K562 (cell line): ENCODE data around the gene ARHGEF12. TPM values are rescaled to one million over a fixed set of nuclear protein-coding genes. Genes with fewer than 3 reads are reported as not detected.

Source experiments
- ATAC-seq: fragments of 200-7000 bp; cut with Tn5 transposase; 3 replicates; pipeline ENCODE4 v1.9.1; 2020; ENCODE audit warnings: moderate library complexity
- BruUV-seq: library from RNA; stranded (reverse); fragments of 400-500 nt; replicated peaks from 2 replicates; lab custom pipeline; 2021; lab: Mats Ljungman, UMichigan
- CTCF ChIA-PET: fragments of 300-600 bp; formaldehyde crosslinking; extraction: SDS; loops from one replicate; lab custom pipeline; 2021; ENCODE audit warnings: low intra/inter-chr PET ratio; lab: Yijun Ruan, JAX
- POLR2A ChIA-PET: fragments of 300-600, 350-650 bp; sonication (Branson Sonifier 250); formaldehyde crosslinking; extraction: SDS; loops from one replicate; lab custom pipeline; 2021; ENCODE audit warnings: antibody characterized with exemption, inconsistent platforms; lab: Yijun Ruan, JAX
- DNase-seq, 4 experiments: peaks; one replicate each; pipeline versions ENCODE4 v3.0.0 to v3.0.0-alpha.2; 2011 to 2018; ENCODE audit warnings: low spot score in 3 of 4, mixed read lengths in 3 of 4; ENCODE audit errors: extremely low read depth in 1 of 4
- FAIRE-seq: peaks from 2 replicates; lab custom pipeline; 2011; peaks lifted over from hg19 to GRCh38; lab: Jason Lieb, UNC
- H2AFZ ChIP-seq: 2 replicates; pipeline ENCODE4 v1.6.0; 2011; ENCODE audit warnings: low read depth, low read length, control low read depth, inconsistent platforms
- H3K27ac ChIP-seq: fragments of 200-600 bp; 3 replicates; pipeline ENCODE4 v1.8.0; 2011; ENCODE audit warnings: low read depth, mild to moderate bottlenecking, control low read depth, inconsistent platforms, low read length, moderate library complexity, mixed read lengths; ENCODE audit errors: extremely low read depth
- H3K27me3 ChIP-seq, 2 experiments: fragments of 300-600 bp in 1 of 2; 2 replicates in 1 of 2; 3 replicates in 1 of 2; pipeline versions ENCODE4 v1.6.0 to v1.8.0; 2011; ENCODE audit warnings: inconsistent platforms in 2 of 2, low read length in 2 of 2, mild to moderate bottlenecking in 1 of 2, mixed read lengths in 1 of 2, moderate library complexity in 1 of 2; ENCODE audit not compliant: control insufficient read depth in 2 of 2, insufficient read depth in 2 of 2
- H3K36me3 ChIP-seq: fragments of 300-600 bp; 3 replicates; pipeline ENCODE4 v1.8.0; 2011; ENCODE audit warnings: mild to moderate bottlenecking, low read length, inconsistent platforms; ENCODE audit not compliant: control insufficient read depth, insufficient read depth
- H3K4me1 ChIP-seq, 2 experiments: fragments of 200-600 bp in 1 of 2; replicated peaks in 1 of 2; 2 replicates in 1 of 2; 3 replicates in 1 of 2; pipeline versions ENCODE4 v1.5.1 to v1.8.0; 2011; ENCODE audit warnings: inconsistent platforms in 2 of 2, low read length in 2 of 2, mild to moderate bottlenecking in 1 of 2, mixed read lengths in 1 of 2, moderate library complexity in 1 of 2; ENCODE audit not compliant: control insufficient read depth in 2 of 2, insufficient read depth in 2 of 2
- H3K4me2 ChIP-seq: 2 replicates; pipeline ENCODE4 v1.6.1; 2011; ENCODE audit warnings: low read length, control low read depth, inconsistent platforms, mixed read lengths; ENCODE audit not compliant: insufficient read depth
- H3K4me3 ChIP-seq: fragments of 200-600 bp; sonication (generic), shearing (Covaris generic); 2 replicates; pipeline ENCODE4 v1.5.1; 2016; ENCODE audit warnings: control low read depth, inconsistent platforms
- H3K79me2 ChIP-seq: fragments of 200-600 bp; 3 replicates; pipeline ENCODE4 v1.8.0; 2011; ENCODE audit warnings: low read length, inconsistent platforms; ENCODE audit not compliant: control insufficient read depth, insufficient read depth
- H3K9ac ChIP-seq, 2 experiments: 2 replicates each; pipeline versions ENCODE4 v1.6.0 to v1.6.1; 2011; ENCODE audit warnings: low read depth in 2 of 2, low read length in 2 of 2, control low read depth in 1 of 2, inconsistent platforms in 1 of 2, mild to moderate bottlenecking in 1 of 2, mixed read lengths in 1 of 2; ENCODE audit not compliant: insufficient read depth in 1 of 2
- H3K9me1 ChIP-seq: one replicate; pipeline ENCODE4 v1.6.0; 2011; ENCODE audit warnings: inconsistent platforms, mild to moderate bottlenecking, low read length, moderate library complexity; ENCODE audit not compliant: control insufficient read depth, insufficient read depth
- H3K9me3 ChIP-seq: replicated peaks from 2 replicates; pipeline ENCODE4 v1.5.1; 2011; ENCODE audit warnings: low read depth, low read length, inconsistent platforms; ENCODE audit not compliant: control insufficient read depth, insufficient read depth
- H4K20me1 ChIP-seq: replicated peaks from 2 replicates; pipeline ENCODE4 v1.6.1; 2011; ENCODE audit warnings: low read length, inconsistent platforms, mixed read lengths; ENCODE audit not compliant: control insufficient read depth, insufficient read depth
- CBX3 ChIP-seq, 2 experiments: IDR thresholded peaks; 1 replicate in 1 of 2; 2 replicates in 1 of 2; pipeline ENCODE4 v1.6.1; 2012; ENCODE audit warnings: inconsistent platforms in 2 of 2, low read length in 2 of 2, borderline replicate concordance in 1 of 2, control low read depth in 1 of 2
- CEBPG ChIP-seq, 3 experiments: fragments of 200-800 bp in 1 of 3; sonication (Bioruptor generic) in 1 of 3; sonication (generic) in 1 of 3; formaldehyde crosslinking in 1 of 3; IDR thresholded peaks in 2 of 3; conservative IDR thresholded peaks in 1 of 3; 2 replicates each; pipeline versions ENCODE4 v1.6.1 to v1.8.0; 2016 to 2022; ENCODE audit warnings: missing compliant biosample characterization in 2 of 3, missing genetic modification characterization in 2 of 3, mild to moderate bottlenecking in 1 of 3, missing genetic modification reagents in 1 of 3
- CXXC5 ChIP-seq: fragments of 250-450 bp; sonication (Bioruptor Pico); IDR thresholded peaks from 2 replicates; pipeline ENCODE4 v1.8.0; 2022; ENCODE audit warnings: inconsistent platforms, mild to moderate bottlenecking, moderate library complexity
- DACH1 ChIP-seq: fragments of 450-650 bp; IDR thresholded peaks from 2 replicates; pipeline ENCODE4 v1.6.1; 2018; ENCODE audit not compliant: partially characterized antibody
- SIRT6 ChIP-seq: IDR thresholded peaks from one replicate; pipeline ENCODE4 v1.6.1; 2012; ENCODE audit warnings: low read depth, mild to moderate bottlenecking, control low read depth, inconsistent platforms, low read length, moderate library complexity
- SPI1 ChIP-seq: IDR thresholded peaks from 2 replicates; pipeline ENCODE4 v1.6.1; 2011; ENCODE audit warnings: low read depth, low read length, control low read depth, borderline replicate concordance
- ZNF444 ChIP-seq: fragments of 250-450 bp; sonication (Bioruptor Pico); IDR thresholded peaks from 2 replicates; pipeline ENCODE4 v1.4.0; 2020; ENCODE audit warnings: mild to moderate bottlenecking, moderate library complexity
- ZNF445 ChIP-seq: fragments of 250-450 bp; sonication (Bioruptor Pico); IDR thresholded peaks from 2 replicates; pipeline ENCODE4 v1.4.0; 2020; ENCODE audit warnings: low read depth, mild to moderate bottlenecking, moderate library complexity
- WGBS: fragments of 100-300 bp; shearing (Covaris generic); methylation state at CpG from one replicate; pipeline ENCODE4 v1.1.6; 2016; ENCODE audit warnings: low coverage, mixed read lengths; ENCODE audit not compliant: insufficient coverage; ENCODE audit errors: missing lambda C conversion rate; 5-methylcytosine and 5-hydroxymethylcytosine counted together
- in situ Hi-C: fragments of 300-500 bp; cut with MboI; formaldehyde crosslinking; loops from 4 replicates; pipeline ENCODE4 v1.15.0; 2018; ENCODE audit warnings: inconsistent platforms, mixed read lengths
- intact Hi-C: fragments of 100-400 bp; cut with micrococcal nuclease; formaldehyde crosslinking; loops from 2 replicates; pipeline ENCODE4 v1.14.2; 2022
- polyA plus RNA-seq, 8 experiments: library from polyadenylated mRNA; depleted of rRNA in 4 of 8; stranded (reverse) in 5 of 8; unstranded in 3 of 8; fragments of >200 nt; fragmentation: Nextera tagmentation in 2 of 8; fragmentation: Illumina TruSeq in 1 of 8; extraction: Ambion mirVana in 2 of 8; extraction: Trizol in 1 of 8; gene quantifications; 2 replicates each; pipeline versions ENCODE4 v1.2.1 to v1.2.3, GENCODE V29; 2011 to 2014; ENCODE audit warnings: inconsistent platforms in 1 of 8, missing spikeins in 1 of 8
- total RNA-seq, 7 experiments: library from RNA; depleted of rRNA in 6 of 7; stranded (reverse); fragments of >200 nt in 6 of 7; fragmentation: Illumina TruSeq in 2 of 7; extraction: Trizol in 2 of 7; gene quantifications; 2 replicates each; pipeline versions ENCODE4 v1.2.1 to v1.2.3, GENCODE V29; 2011 to 2021; ENCODE audit warnings: low replicate concordance in 1 of 7
- TF ChIP-seq, protein P1 (sequence below): fragments of 450-650 bp; IDR thresholded peaks from 2 replicates; pipeline ENCODE4 v1.6.1; 2018; ENCODE audit warnings: mild to moderate bottlenecking, low read depth; ENCODE audit not compliant: partially characterized antibody
- TF ChIP-seq, protein P2 (sequence below), 2 experiments: fragments of 450-650 bp in 1 of 2; sonication (generic) in 1 of 2; formaldehyde crosslinking in 1 of 2; IDR thresholded peaks; 2 replicates each; pipeline versions ENCODE4 v1.7.1 to v1.9.0; 2016 to 2022; ENCODE audit warnings: inconsistent platforms in 1 of 2, mild to moderate bottlenecking in 1 of 2, missing genetic modification reagents in 1 of 2

ARHGEF12 gene
- total and polyA plus RNA-seq, 9 of the 15 experiments (the other 6 are each of a cell fraction or from before 2014, with no cell fraction given): 3.5 to 51.7 (median 29.5) TPM

DNA sequence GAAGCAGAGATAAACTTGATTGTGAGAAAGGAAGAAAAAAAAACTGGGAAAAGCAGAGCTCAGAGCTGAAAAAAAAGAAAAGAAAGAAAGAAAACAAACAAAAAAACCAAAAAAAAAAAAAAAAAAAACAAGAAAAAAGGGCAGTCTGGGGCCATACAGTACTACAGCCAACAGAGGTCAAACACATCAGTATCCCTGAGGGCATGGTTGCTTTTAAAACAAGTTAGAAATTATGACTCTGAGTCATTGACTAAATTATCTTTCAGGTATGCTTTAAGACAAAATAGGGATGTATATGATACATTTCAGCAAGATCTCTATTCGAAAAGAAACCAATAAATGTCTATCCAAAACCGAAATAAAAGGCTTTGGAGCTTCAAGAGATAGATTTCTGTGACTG lies 48.2 kb upstream of the ARHGEF12 start (continued):
- TF ChIP-seq, protein P1, sequence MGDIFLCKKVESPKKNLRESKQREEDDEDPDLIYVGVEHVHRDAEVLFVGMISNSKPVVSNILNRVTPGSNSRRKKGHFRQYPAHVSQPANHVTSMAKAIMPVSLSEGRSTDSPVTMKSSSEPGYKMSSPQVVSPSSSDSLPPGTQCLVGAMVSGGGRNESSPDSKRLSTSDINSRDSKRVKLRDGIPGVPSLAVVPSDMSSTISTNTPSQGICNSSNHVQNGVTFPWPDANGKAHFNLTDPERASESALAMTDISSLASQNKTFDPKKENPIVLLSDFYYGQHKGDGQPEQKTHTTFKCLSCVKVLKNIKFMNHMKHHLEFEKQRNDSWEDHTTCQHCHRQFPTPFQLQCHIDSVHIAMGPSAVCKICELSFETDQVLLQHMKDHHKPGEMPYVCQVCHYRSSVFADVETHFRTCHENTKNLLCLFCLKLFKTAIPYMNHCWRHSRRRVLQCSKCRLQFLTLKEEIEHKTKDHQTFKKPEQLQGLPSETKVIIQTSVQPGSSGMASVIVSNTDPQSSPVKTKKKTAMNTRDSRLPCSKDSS: no peak
- TF ChIP-seq DACH1 (no peak), CBX3 (IDR thresholded peaks at IDR 0.05; ENCODE audit: borderline replicate concordance in 1 of 2, low read length in 2 of 2) (no peak), ZNF445 (no peak), CXXC5 (CRISPR knock-in tag) (no peak), ZNF444 (CRISPR knock-in tag) (no peak)

- Histone ChIP-seq H3K27ac (no peak overlapping the region), H3K4me3 (no peak overlapping the region), H3K79me2 (no peaks in the 10 kb centered on the region), H3K27me3 (peaks cover 12 to 13% of the 10 kb centered on the region in 2 experiments; a peak in 4 of 5 replicates), H3K9ac (no peak overlapping the region), H4K20me1 (0 out of 2 replicates have a peak, but pooled peaks cover 2% of the 10 kb centered on the region), H3K4me2 (no peak overlapping the region), H3K9me3 (no peaks in the 10 kb centered on the region), H3K36me3 (no peaks in the 10 kb centered on the region), H3K9me1 (no peaks in the 10 kb centered on the region), H3K4me1 (no peaks in the 10 kb centered on the region), H2AFZ (peak overlapping the region; percentile 47)
- ChIA-PET POLR2A (interaction anchor here (0.8 to 1.1 kb wide), 2 partner anchors 13 to 1099 kb away, joined by 3 read pairs; no protein-coding TSS in a partner anchor), CTCF (no interaction called here)
- ATAC-seq: peak; percentile 49; the same call in 2 of the 3 replicates
- no peak for DNase-seq
- in situ Hi-C loops (no loop called here), intact Hi-C loops (no loop called here)
- BruUV-seq: no TSS peak
- WGBS: 32% methylated on average over 9 of the region's 9 CpGs
- no peak for FAIRE-seq
- TF ChIP-seq CEBPG (CRISPR knock-in tag; IDR thresholded peaks at IDR 0.05): no peak
- TF ChIP-seq CEBPG (tag; conservative IDR thresholded peaks at IDR 0.05 in 1 of 2, IDR thresholded peaks at IDR 0.05 in 1 of 2): no peak
- TF ChIP-seq, protein P2, sequence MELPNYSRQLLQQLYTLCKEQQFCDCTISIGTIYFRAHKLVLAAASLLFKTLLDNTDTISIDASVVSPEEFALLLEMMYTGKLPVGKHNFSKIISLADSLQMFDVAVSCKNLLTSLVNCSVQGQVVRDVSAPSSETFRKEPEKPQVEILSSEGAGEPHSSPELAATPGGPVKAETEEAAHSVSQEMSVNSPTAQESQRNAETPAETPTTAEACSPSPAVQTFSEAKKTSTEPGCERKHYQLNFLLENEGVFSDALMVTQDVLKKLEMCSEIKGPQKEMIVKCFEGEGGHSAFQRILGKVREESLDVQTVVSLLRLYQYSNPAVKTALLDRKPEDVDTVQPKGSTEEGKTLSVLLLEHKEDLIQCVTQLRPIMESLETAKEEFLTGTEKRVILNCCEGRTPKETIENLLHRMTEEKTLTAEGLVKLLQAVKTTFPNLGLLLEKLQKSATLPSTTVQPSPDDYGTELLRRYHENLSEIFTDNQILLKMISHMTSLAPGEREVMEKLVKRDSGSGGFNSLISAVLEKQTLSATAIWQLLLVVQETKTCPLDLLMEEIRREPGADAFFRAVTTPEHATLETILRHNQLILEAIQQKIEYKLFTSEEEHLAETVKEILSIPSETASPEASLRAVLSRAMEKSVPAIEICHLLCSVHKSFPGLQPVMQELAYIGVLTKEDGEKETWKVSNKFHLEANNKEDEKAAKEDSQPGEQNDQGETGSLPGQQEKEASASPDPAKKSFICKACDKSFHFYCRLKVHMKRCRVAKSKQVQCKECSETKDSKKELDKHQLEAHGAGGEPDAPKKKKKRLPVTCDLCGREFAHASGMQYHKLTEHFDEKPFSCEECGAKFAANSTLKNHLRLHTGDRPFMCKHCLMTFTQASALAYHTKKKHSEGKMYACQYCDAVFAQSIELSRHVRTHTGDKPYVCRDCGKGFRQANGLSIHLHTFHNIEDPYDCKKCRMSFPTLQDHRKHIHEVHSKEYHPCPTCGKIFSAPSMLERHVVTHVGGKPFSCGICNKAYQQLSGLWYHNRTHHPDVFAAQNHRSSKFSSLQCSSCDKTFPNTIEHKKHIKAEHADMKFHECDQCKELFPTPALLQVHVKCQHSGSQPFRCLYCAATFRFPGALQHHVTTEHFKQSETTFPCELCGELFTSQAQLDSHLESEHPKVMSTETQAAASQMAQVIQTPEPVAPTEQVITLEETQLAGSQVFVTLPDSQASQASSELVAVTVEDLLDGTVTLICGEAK (IDR thresholded peaks at IDR 0.05): 0 out of 2 replicates have a peak, but pooled peaks have one; percentile 38
- TF ChIP-seq, protein P2 (CRISPR knock-in tag; IDR thresholded peaks at IDR 0.05): no peak
- no peak for TF ChIP-seq SIRT6
- peak; percentile 85 for TF ChIP-seq SPI1
These were observed 46.8 kb upstream of the ARHGEF12 start for GRCh38 chr11:120289426-120289825.
